Epithelial cell of proximal tubule (primary cell): ENCODE measurements around the gene ST6GAL1. TPM values are rescaled to one million over a fixed set of nuclear protein-coding genes. Genes with fewer than 3 reads are reported as not detected.
"Not testable (repeated sequence)": the region's sequence is repeated elsewhere in the genome, so short reads cannot be mapped to it uniquely, and the experiment has no call there.

Source experiments
- DNase-seq: peaks from one replicate; pipeline ENCODE4 v3.0.0-alpha.2; 2011; ENCODE audit warnings: low read depth
- H3K4me3 ChIP-seq: 2 replicates; pipeline ENCODE4 v1.5.1; 2011; ENCODE audit warnings: low read depth, mild to moderate bottlenecking, low read length
- total RNA-seq: library from RNA; depleted of rRNA; stranded (reverse); fragments of >200 nt; gene quantifications from 2 replicates; pipeline ENCODE4 v1.2.3, GENCODE V29; 2015
- TF ChIP-seq, protein P1 (sequence below): conservative IDR thresholded peaks from 2 replicates; pipeline ENCODE4 v1.5.1; 2012; ENCODE audit warnings: low read depth, mild to moderate bottlenecking, low read length

ST6GAL1 gene
- total RNA-seq, 1 donor from 2014 or later: 23.1 TPM

DNA sequence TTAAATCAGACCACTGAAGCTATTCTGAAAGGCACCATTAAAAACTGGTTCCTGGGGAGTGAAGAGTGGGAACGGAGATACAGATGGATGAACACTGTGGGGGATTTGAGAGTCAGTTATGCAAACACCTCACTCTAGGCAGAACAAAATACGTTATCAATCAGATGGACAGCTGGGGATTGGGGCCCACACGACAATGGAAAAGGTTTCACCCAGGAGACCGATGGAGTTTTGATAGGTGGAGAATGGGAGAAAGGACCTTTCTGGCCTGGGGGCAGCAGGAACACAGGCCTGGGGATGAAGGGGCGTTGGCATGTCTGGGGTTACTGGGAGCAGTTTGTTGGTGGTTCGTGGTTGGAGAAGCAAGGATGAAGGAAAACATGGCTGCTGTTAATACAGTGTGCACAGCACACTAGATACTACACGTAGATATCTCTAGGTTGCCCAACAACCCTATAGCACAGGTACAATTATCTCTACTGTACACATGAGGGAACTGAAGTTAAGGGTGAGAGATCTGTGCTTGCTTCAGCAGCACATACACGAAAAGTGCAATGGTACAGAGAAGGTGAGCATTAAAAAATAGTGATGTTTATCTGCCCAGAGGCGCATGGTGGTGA lies 16.5 kb downstream of the ST6GAL1 start:
- no peak overlapping the region for H3K4me3 ChIP-seq
- no peak for DNase-seq
- TF ChIP-seq, protein P1, sequence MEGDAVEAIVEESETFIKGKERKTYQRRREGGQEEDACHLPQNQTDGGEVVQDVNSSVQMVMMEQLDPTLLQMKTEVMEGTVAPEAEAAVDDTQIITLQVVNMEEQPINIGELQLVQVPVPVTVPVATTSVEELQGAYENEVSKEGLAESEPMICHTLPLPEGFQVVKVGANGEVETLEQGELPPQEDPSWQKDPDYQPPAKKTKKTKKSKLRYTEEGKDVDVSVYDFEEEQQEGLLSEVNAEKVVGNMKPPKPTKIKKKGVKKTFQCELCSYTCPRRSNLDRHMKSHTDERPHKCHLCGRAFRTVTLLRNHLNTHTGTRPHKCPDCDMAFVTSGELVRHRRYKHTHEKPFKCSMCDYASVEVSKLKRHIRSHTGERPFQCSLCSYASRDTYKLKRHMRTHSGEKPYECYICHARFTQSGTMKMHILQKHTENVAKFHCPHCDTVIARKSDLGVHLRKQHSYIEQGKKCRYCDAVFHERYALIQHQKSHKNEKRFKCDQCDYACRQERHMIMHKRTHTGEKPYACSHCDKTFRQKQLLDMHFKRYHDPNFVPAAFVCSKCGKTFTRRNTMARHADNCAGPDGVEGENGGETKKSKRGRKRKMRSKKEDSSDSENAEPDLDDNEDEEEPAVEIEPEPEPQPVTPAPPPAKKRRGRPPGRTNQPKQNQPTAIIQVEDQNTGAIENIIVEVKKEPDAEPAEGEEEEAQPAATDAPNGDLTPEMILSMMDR: no peak

DNA sequence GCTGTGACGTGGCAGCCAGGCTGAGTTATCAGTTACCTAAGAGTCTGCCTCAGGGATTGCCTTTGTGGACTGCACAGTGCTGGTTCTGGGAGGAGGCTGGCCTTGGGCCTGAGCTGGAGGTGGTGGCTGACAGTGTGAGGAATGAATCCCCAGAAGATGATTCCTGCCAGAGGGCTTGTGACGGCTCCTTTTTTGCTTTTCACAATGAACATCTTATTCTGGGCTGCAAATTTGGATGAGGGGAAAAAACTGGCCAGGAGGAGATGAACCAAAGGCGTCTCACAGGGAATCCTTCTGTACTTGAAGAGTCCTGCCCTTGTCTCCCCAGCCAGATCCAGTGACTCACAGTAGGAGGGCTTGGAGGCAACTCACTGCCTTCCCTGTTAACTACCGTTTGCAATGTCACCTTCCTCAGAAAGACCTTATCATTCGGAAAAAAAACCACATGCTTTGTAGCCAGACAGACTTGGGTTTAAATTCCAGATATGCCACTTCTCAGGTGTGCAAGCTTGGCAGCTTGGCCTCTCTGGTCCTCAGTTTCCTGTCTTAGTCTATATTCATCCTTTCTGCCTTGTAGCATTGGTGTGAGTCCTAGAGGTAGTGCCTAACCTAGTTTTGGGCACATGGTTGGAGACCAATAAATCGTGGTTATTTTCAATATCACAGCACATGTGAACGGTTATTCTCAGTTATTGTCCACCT lies 19.1 kb downstream of the ST6GAL1 start:
- H3K4me3 ChIP-seq: no peak overlapping the region
- TF ChIP-seq, protein P1: no peak
- no peak for DNase-seq

DNA sequence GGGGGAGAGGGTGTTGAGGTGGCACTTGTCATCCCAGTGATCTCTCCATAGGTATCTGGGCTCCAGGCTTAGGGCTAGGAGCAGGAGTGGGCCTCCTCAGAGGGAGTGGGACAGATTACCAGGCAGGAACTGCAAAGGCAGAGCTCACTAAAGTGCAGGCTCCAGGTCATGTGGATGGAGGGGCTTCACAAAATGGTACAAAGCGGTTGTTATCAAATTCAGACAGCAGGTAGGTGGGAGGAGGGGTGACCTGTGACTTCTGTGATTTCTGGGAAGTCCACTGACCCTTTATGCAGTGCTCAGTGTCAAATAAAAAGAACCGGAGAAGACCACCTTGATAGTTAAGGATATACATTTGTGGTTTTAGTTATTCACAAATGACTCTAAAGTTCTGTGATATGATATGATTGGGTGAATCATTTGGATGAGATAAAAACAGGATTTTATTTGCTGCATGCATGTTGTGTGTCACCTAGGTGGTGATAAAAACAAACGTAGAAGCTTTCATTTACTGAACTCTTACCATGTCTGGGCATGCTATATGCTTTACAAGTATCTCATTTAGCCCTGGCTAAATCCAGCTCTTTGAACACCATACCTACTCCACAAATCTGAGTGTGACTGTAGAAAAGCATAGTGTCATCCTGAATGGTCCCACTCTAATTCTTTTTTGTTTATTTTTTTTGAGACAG lies 20.2 kb downstream of the ST6GAL1 start:
- TF ChIP-seq, protein P1: no peak
- no peak for DNase-seq
- no peak overlapping the region for H3K4me3 ChIP-seq

DNA sequence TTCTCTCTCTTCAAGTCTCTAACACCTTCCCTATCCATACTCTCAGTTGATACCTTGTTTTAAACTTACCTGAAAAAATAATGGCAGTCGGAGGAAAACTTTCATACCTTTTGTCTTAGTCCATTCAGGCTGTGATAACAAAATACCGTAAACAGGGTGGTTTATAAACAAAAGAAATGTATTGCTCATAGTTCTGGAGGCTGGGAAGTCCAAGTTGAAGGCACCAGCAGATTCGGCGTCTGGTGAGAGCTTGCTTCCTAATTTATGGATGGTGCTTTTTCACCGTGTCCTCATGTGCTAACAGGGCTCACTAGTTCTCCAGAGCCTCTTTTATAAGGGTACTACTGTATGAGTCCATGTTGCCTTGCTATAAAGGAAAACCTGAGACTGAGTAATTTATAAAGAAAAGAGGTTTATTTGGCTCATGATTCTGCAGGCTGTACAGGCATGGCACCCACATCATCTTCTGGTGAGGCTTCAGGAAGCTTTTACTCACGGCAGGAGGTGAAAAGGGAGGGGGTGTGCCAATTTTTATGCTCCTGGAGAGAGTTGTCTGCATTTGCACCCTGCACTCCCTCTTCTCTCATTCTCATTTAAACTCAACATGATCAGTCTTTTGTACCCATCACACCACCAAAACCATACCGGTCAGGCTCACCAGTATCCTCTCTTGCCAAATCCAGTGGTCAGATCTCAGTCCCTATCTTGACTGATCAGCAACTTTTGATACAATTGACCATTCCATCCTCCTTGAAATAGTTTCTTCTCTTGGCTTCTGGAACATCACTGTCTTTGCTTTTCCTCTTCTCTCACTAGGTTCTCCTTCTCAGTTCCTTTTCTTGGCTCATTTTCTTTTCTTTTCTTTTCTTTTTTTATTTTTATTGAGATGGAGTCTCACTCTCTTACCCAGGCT lies 21.6 kb downstream of the ST6GAL1 start:
- DNase-seq: no peak
- no peak overlapping the region for H3K4me3 ChIP-seq
- TF ChIP-seq, protein P1: no peak

DNA sequence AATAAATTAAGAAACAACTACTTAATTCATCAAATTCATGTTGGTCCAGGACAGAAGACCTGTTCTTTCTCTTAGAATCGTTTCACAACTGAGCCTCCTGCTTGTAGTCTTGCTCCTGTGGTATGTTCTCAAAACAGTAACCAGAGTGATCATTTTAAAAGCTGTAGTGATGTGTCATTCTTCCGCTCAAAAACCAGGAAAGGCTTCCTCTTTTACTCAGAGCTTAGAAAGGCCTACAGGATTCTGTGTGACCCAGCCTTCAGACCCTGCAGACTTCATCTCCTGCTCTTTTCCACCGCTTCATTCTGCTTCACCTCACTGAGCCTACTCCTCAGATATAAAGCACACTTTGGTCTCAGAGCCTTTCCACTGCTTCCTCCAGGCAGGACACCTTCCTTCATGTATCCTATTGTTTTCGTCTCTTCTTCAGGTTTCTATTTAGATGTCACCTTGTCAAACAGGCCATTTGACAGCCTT lies 22.7 kb downstream of the ST6GAL1 start:
- no peak for DNase-seq
- no peak overlapping the region for H3K4me3 ChIP-seq
- TF ChIP-seq, protein P1: no peak

DNA sequence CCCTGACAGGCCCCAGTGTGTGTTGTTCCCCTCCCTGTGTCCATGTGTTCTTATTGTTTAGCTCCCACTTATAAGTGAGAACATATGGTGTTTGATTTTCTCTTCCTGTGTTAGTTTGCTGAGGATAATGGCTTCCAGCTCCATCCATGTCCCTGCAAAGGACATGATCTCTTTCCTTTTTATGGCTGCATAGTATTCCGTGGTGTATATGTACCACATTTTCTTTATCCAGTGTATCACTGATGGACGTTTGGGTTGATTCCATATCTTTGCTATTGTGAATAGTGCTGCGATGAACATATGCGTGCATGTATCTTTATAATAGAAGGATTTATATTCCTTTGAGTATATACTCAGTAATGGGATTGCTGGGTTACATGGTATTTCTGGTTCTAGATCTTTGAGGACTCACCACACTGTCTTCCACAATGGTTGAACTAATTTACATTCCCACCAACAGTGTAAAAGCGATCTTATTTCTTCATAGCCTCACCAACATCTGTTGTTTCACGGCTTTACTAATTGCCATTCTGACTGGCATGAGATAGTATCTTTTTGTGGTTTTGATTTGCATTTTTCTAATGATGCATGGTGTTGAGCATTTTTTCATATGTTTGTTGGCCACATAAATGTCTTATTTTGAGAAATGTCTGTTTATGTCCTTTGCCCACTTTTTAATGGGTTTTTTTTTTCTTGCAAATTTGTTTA lies 23.8 kb downstream of the ST6GAL1 start:
- DNase-seq, H3K4me3 ChIP-seq: not testable (repeated sequence)
